HCT116 (cell line): ENCODE results near the gene TOX2. TPM values are rescaled to one million over a fixed set of nuclear protein-coding genes. Genes with fewer than 3 reads are reported as not detected.

Experiments used
- ATAC-seq: fragments of 200-7000 bp; cut with Tn5 transposase; 2 replicates; pipeline ENCODE4 v1.9.1; 2020; ENCODE audit warnings: mild to moderate bottlenecking, moderate library complexity
- BruUV-seq: library from RNA; stranded (reverse); fragments of 400-500 nt; replicated peaks from 2 replicates; lab custom pipeline; 2021; lab: Mats Ljungman, UMichigan
- CTCF ChIA-PET: fragments of 300-600 bp; sonication (Branson Sonifier 250); formaldehyde crosslinking; loops from one replicate; lab custom pipeline; 2021; ENCODE audit warnings: antibody characterized with exemption; lab: Charles Lee
- POLR2A ChIA-PET: fragments of 300-600, 350-600 bp; sonication (Branson Sonifier 250); formaldehyde crosslinking; loops from one replicate; lab custom pipeline; 2021; ENCODE audit warnings: antibody characterized with exemption; lab: Charles Lee
- RAD21 ChIA-PET, 2 experiments: fragments of 300-600 bp; sonication (Branson Sonifier 250); formaldehyde crosslinking; loops; one replicate each; lab custom pipeline; 2023; ENCODE audit warnings: low total read pairs in 2 of 2; ENCODE audit not compliant: uncharacterized antibody in 2 of 2, unreplicated experiment in 2 of 2, low non-redundant PET in 1 of 2; lab: Charles Lee
- DNase-seq: peaks from one replicate; pipeline ENCODE4 v3.0.0-alpha.2; 2010; ENCODE audit warnings: low read depth, low spot score
- H2AFZ ChIP-seq: fragments of 200-600 bp; shearing (Covaris generic), sonication (generic); 2 replicates; pipeline ENCODE4 v1.6.1; 2017; ENCODE audit warnings: low read depth, mixed run types, mixed read lengths, antibody characterized with exemption, low read length; ENCODE audit not compliant: poor library complexity, severe bottlenecking
- H3K27ac ChIP-seq: 2 replicates; pipeline ENCODE4 v1.5.1; 2012; ENCODE audit warnings: low read depth, low read length
- H3K27me3 ChIP-seq: fragments of 200-600 bp; sonication (generic); 2 replicates; pipeline ENCODE4 v1.6.1; 2016; ENCODE audit warnings: mixed run types, low read length, mixed read lengths; ENCODE audit not compliant: insufficient read depth
- H3K36me3 ChIP-seq, 2 experiments: fragments of 200-500 bp in 1 of 2; fragments of 200-600 bp in 1 of 2; sonication (Bioruptor generic) in 1 of 2; sonication (generic) in 1 of 2; 2 replicates each; pipeline versions ENCODE4 v1.5.1 to v1.6.1; 2014 to 2016; ENCODE audit warnings: low read length in 2 of 2, inconsistent platforms in 1 of 2, mixed read lengths in 1 of 2, mixed run types in 1 of 2; ENCODE audit not compliant: insufficient read depth in 2 of 2, control insufficient read depth in 1 of 2
- H3K4me1 ChIP-seq, 2 experiments: fragments of 200-600 bp in 1 of 2; sonication (generic) in 1 of 2; 2 replicates each; pipeline versions ENCODE4 v1.5.1 to v1.6.1; 2012 to 2017; ENCODE audit warnings: low read length in 2 of 2, inconsistent platforms in 1 of 2, mild to moderate bottlenecking in 1 of 2, mixed read lengths in 1 of 2, mixed run types in 1 of 2, moderate library complexity in 1 of 2; ENCODE audit not compliant: insufficient read depth in 2 of 2, control insufficient read depth in 1 of 2
- H3K4me2 ChIP-seq: fragments of 200-600 bp; sonication (generic); 2 replicates; pipeline ENCODE4 v1.6.1; 2017; ENCODE audit warnings: mixed run types, low read length, mixed read lengths
- H3K4me3 ChIP-seq, 2 experiments: fragments of 200-600 bp in 1 of 2; sonication (generic) in 1 of 2; replicated peaks in 1 of 2; 2 replicates each; pipeline ENCODE4 v1.5.1; 2011 to 2016; ENCODE audit warnings: low read length in 2 of 2, control low read depth in 1 of 2, low read depth in 1 of 2, mild to moderate bottlenecking in 1 of 2, mixed read lengths in 1 of 2, mixed run types in 1 of 2
- H3K79me2 ChIP-seq: fragments of 200-600 bp; sonication (generic); 2 replicates; pipeline ENCODE4 v1.6.1; 2017; ENCODE audit warnings: mild to moderate bottlenecking, mixed run types, low read length, moderate library complexity, mixed read lengths; ENCODE audit not compliant: insufficient read depth
- H3K9ac ChIP-seq: fragments of 200-600 bp; sonication (generic); 2 replicates; pipeline ENCODE4 v1.6.1; 2016; ENCODE audit warnings: low read length, mixed read lengths
- H3K9me2 ChIP-seq: fragments of 200-600 bp; sonication (generic), shearing (Covaris generic); 2 replicates; pipeline ENCODE4 v1.6.1; 2017; ENCODE audit warnings: mixed run types, mild to moderate bottlenecking, moderate library complexity; ENCODE audit not compliant: insufficient read depth
- H3K9me3 ChIP-seq, 2 experiments: fragments of 200-500 bp in 1 of 2; fragments of 200-600 bp in 1 of 2; sonication (Bioruptor generic) in 1 of 2; sonication (generic) in 1 of 2; 2 replicates each; pipeline ENCODE4 v1.6.1; 2014 to 2017; ENCODE audit warnings: low read length in 2 of 2, mixed read lengths in 2 of 2, inconsistent platforms in 1 of 2, low read depth in 1 of 2, mild to moderate bottlenecking in 1 of 2, mixed run types in 1 of 2, moderate library complexity in 1 of 2; ENCODE audit not compliant: control insufficient read depth in 1 of 2, insufficient read depth in 1 of 2
- H4K20me1 ChIP-seq: fragments of 200-600 bp; sonication (generic), shearing (Covaris generic); 2 replicates; pipeline ENCODE4 v1.6.1; 2017; ENCODE audit warnings: mixed run types, mild to moderate bottlenecking, moderate library complexity; ENCODE audit not compliant: insufficient read depth
- EGR1 ChIP-seq: IDR thresholded peaks from 2 replicates; pipeline ENCODE4 v1.6.1; 2012; ENCODE audit warnings: low read depth
- ELF1 ChIP-seq: IDR thresholded peaks from 2 replicates; pipeline ENCODE4 v1.6.1; 2012; ENCODE audit warnings: low read depth, borderline replicate concordance
- EZH2phosphoT487 ChIP-seq: fragments of 200-600 bp; IDR thresholded peaks from 2 replicates; pipeline ENCODE4 v1.6.1; 2018; ENCODE audit warnings: antibody characterized with exemption, borderline replicate concordance
- FOSL1 ChIP-seq: IDR thresholded peaks from 2 replicates; pipeline ENCODE4 v1.6.1; 2012; ENCODE audit warnings: low read depth
- JUND ChIP-seq: IDR thresholded peaks from 2 replicates; pipeline ENCODE4 v1.6.1; 2012
- POLR2A ChIP-seq: IDR thresholded peaks from 2 replicates; pipeline ENCODE4 v1.7.0; 2011; ENCODE audit warnings: borderline replicate concordance; ENCODE audit not compliant: insufficient read depth, insufficient read length; ENCODE audit errors: extremely low read depth
- SP1 ChIP-seq: IDR thresholded peaks from 2 replicates; pipeline ENCODE4 v1.6.1; 2012; ENCODE audit warnings: low read depth
- SRF ChIP-seq: IDR thresholded peaks from 2 replicates; pipeline ENCODE4 v1.6.1; 2012; ENCODE audit warnings: low read depth
- TCF7L2 ChIP-seq: IDR thresholded peaks from 2 replicates; pipeline ENCODE4 v1.7.0; 2011; ENCODE audit warnings: borderline replicate concordance, inconsistent platforms; ENCODE audit not compliant: insufficient read depth, insufficient read length; ENCODE audit errors: extremely low read depth
- YY1 ChIP-seq: IDR thresholded peaks from 2 replicates; pipeline ENCODE4 v1.6.1; 2011; ENCODE audit warnings: low read length, low read depth, moderate library complexity, mild to moderate bottlenecking; ENCODE audit not compliant: insufficient replicate concordance; ENCODE audit errors: extremely low read depth
- ZNF274 ChIP-seq: fragments of 200-500 bp; sonication (Bioruptor generic); IDR thresholded peaks from 2 replicates; pipeline ENCODE4 v1.6.1; 2014; ENCODE audit warnings: mild to moderate bottlenecking, low read depth, low read length, inconsistent platforms
- intact Hi-C: fragments of 100-400 bp; cut with micrococcal nuclease; formaldehyde crosslinking; loops from 2 replicates; pipeline ENCODE4 v1.10.0; 2022
- total RNA-seq: library from RNA; stranded (reverse); gene quantifications from one replicate; pipeline ENCODE4 v1.2.1, GENCODE V29; 2021; ENCODE audit not compliant: unreplicated experiment
- TF ChIP-seq, protein P1 (sequence below), 3 experiments: fragments of 200-600 bp in 1 of 3; sonication (generic) in 1 of 3; IDR thresholded peaks in 2 of 3; conservative IDR thresholded peaks in 1 of 3; 2 replicates each; pipeline ENCODE4 v1.5.1; 2012 to 2017; ENCODE audit warnings: low read depth in 2 of 3, low read length in 2 of 3, antibody characterized with exemption in 1 of 3, borderline replicate concordance in 1 of 3, control low read depth in 1 of 3, mild to moderate bottlenecking in 1 of 3, mixed read lengths in 1 of 3, mixed run types in 1 of 3, moderate library complexity in 1 of 3; ENCODE audit not compliant: insufficient read depth in 1 of 3
- TF ChIP-seq, protein P2 (sequence below): IDR thresholded peaks from 2 replicates; pipeline ENCODE4 v1.6.1; 2012
- TF ChIP-seq, protein P3 (sequence below): IDR thresholded peaks from 2 replicates; pipeline ENCODE4 v1.6.1; 2012; ENCODE audit warnings: low read depth

TOX2 gene
- total RNA-seq, 1 experiment from 2014 or later, result 39.6 TPM

DNA sequence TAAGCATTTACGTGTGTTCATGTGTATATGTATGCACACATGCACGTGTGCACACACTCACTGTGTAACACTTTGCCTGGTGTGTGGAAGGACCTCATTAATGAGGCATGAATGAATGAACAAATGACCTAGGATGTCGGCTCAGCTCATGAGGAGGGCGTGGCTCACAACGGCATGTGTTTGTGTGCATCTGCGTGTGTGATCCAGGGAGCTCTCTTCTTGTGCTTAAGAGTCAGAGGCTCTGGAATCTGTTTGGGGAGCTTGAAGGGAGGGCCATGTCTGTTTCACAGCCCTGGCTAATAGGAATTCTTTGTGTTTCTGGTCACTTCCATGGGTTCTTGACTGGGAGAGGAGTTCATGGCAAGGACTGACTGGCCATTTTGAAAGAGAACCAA is 32.7 kb downstream of the TOX2 start:
- no peak for ATAC-seq
- DNase-seq, result no peak
- Histone ChIP-seq H3K4me2 (no peak overlapping the region), H3K4me3 (no peak overlapping the region), H3K36me3 (no peaks in the 10 kb centered on the region), H3K79me2 (peaks cover 8% of the 10 kb centered on the region; the same call in 1 of the 2 replicates), H3K9me3 (no peaks in the 10 kb centered on the region)
- BruUV-seq, result no TSS peak
- RAD21 ChIA-PET, result no interaction called here
- TF ChIP-seq SP1 (no peak), TCF7L2 (no peak), EGR1 (no peak), EZH2phosphoT487 (no peak), YY1 (no peak), FOSL1 (no peak), POLR2A (no peak), JUND (no peak), ELF1 (no peak), ZNF274 (no peak), SRF (no peak)
- TF ChIP-seq, protein P1, sequence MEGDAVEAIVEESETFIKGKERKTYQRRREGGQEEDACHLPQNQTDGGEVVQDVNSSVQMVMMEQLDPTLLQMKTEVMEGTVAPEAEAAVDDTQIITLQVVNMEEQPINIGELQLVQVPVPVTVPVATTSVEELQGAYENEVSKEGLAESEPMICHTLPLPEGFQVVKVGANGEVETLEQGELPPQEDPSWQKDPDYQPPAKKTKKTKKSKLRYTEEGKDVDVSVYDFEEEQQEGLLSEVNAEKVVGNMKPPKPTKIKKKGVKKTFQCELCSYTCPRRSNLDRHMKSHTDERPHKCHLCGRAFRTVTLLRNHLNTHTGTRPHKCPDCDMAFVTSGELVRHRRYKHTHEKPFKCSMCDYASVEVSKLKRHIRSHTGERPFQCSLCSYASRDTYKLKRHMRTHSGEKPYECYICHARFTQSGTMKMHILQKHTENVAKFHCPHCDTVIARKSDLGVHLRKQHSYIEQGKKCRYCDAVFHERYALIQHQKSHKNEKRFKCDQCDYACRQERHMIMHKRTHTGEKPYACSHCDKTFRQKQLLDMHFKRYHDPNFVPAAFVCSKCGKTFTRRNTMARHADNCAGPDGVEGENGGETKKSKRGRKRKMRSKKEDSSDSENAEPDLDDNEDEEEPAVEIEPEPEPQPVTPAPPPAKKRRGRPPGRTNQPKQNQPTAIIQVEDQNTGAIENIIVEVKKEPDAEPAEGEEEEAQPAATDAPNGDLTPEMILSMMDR (IDR thresholded peaks at IDR 0.05 in 2 of 3, conservative IDR thresholded peaks at IDR 0.05 in 1 of 3; ENCODE audit: borderline replicate concordance in 1 of 3, insufficient read depth in 1 of 3, low read depth in 2 of 3, low read length in 2 of 3), result no peak
- TF ChIP-seq, protein P2, sequence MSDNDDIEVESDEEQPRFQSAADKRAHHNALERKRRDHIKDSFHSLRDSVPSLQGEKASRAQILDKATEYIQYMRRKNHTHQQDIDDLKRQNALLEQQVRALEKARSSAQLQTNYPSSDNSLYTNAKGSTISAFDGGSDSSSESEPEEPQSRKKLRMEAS, result no peak
- TF ChIP-seq, protein P3, sequence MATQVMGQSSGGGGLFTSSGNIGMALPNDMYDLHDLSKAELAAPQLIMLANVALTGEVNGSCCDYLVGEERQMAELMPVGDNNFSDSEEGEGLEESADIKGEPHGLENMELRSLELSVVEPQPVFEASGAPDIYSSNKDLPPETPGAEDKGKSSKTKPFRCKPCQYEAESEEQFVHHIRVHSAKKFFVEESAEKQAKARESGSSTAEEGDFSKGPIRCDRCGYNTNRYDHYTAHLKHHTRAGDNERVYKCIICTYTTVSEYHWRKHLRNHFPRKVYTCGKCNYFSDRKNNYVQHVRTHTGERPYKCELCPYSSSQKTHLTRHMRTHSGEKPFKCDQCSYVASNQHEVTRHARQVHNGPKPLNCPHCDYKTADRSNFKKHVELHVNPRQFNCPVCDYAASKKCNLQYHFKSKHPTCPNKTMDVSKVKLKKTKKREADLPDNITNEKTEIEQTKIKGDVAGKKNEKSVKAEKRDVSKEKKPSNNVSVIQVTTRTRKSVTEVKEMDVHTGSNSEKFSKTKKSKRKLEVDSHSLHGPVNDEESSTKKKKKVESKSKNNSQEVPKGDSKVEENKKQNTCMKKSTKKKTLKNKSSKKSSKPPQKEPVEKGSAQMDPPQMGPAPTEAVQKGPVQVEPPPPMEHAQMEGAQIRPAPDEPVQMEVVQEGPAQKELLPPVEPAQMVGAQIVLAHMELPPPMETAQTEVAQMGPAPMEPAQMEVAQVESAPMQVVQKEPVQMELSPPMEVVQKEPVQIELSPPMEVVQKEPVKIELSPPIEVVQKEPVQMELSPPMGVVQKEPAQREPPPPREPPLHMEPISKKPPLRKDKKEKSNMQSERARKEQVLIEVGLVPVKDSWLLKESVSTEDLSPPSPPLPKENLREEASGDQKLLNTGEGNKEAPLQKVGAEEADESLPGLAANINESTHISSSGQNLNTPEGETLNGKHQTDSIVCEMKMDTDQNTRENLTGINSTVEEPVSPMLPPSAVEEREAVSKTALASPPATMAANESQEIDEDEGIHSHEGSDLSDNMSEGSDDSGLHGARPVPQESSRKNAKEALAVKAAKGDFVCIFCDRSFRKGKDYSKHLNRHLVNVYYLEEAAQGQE, result no peak
- TF ChIP-seq, all 23 proteins: peak for 0
- H3K9me2 ChIP-seq, result no peaks in the 10 kb centered on the region
- H3K4me1 ChIP-seq, result peaks cover 27 to 44% of the 10 kb centered on the region in 2 experiments
- H3K27me3 ChIP-seq, result no peaks in the 10 kb centered on the region
- H3K27ac ChIP-seq, result no peak overlapping the region
- H2AFZ ChIP-seq, result no peak overlapping the region
- H4K20me1 ChIP-seq, result no peaks in the 10 kb centered on the region
- no peak overlapping the region for H3K9ac ChIP-seq
- ChIA-PET POLR2A (interaction anchor here (1.9 kb wide), 1 partner anchor 11 kb away, joined by 4 read pairs; no protein-coding TSS in a partner anchor), CTCF (no interaction called here)
- intact Hi-C loops, result no loop called here
